Right cardiac atrium (tissue), 5 donors: Measurements from ENCODE around the gene FUT7. TPM values are rescaled to one million over a fixed set of nuclear protein-coding genes. Genes with fewer than 3 reads are reported as not detected.

Experiments used
- ATAC-seq, 2 donors: fragments of 200-7000 bp; cut with Tn5 transposase; one replicate each; pipeline versions ENCODE4 v1.8.0 to v1.9.1; 2020; ENCODE audit warnings: moderate library complexity in 2 of 2, mild to moderate bottlenecking in 1 of 2
- DNase-seq, 3 donors: peaks; one replicate each; pipeline ENCODE4 v3.0.0-alpha.2; 2020
- H3K27ac ChIP-seq: one replicate; pipeline ENCODE4 v1.5.1; 2013; ENCODE audit warnings: mild to moderate bottlenecking, low read length, control low read depth, moderate library complexity
- H3K27me3 ChIP-seq: one replicate; pipeline ENCODE4 v1.6.1; 2013; ENCODE audit not compliant: control insufficient read depth, insufficient read depth
- H3K4me1 ChIP-seq: one replicate; pipeline ENCODE4 v1.6.1; 2013; ENCODE audit warnings: low read length; ENCODE audit not compliant: control insufficient read depth, insufficient read depth
- H3K4me3 ChIP-seq: one replicate; pipeline ENCODE4 v1.5.1; 2013; ENCODE audit warnings: low read length, control low read depth
- H3K9me3 ChIP-seq: one replicate; pipeline ENCODE4 v1.6.1; 2013; ENCODE audit warnings: low read length; ENCODE audit not compliant: control insufficient read depth
- WGBS: extraction: QIAGEN DNeasy Blood & Tissue Kit; methylation state at CpG from one replicate; pipeline ENCODE4 v1.1.7; 2013; 5-methylcytosine and 5-hydroxymethylcytosine counted together
- intact Hi-C, 4 donors: fragments of 100-400 bp; cut with DNase I; formaldehyde crosslinking; loops; one replicate each; pipeline versions ENCODE4 v1.11.0 to v1.14.0; 2022 to 2023
- long read RNA-seq, 4 donors: library from polyadenylated mRNA; unstranded; transcript quantifications; one replicate each; pipeline ENCODE4 v2.0.0, GENCODE V29; 2020 to 2021
- polyA plus RNA-seq: library from polyadenylated mRNA; stranded (reverse); fragments of 200-250 nt; gene quantifications from one replicate; pipeline ENCODE4 v1.2.3, GENCODE V29; 2013
- total RNA-seq, 4 donors: library from RNA; stranded (reverse); fragmentation: NEBNext Ultra II Directional; extraction: Animal tissue kit (Norgen Biotek cat#: 25700); gene quantifications; one replicate each; pipeline ENCODE4 v1.2.1, GENCODE V29; 2021
- donor health status: healthy with polysubstance abuse.
- donor health status: DM: no; HTN: yes; CAD: no.
- donor health status: DM: no; HTN: no; CAD: no.
- donor health status: DM: no; HTN: yes; CAD: no; lungs with severe emphysema.
- donor health status: DM: yes; HTN: yes; CAD: no.

The FUT7 gene, protein sequence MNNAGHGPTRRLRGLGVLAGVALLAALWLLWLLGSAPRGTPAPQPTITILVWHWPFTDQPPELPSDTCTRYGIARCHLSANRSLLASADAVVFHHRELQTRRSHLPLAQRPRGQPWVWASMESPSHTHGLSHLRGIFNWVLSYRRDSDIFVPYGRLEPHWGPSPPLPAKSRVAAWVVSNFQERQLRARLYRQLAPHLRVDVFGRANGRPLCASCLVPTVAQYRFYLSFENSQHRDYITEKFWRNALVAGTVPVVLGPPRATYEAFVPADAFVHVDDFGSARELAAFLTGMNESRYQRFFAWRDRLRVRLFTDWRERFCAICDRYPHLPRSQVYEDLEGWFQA
- total RNA-seq (under 1 TPM in 3 of 4 donors, not detected in 1; 0.09 to 0.24 (median 0.20) TPM), polyA plus RNA-seq (0.07 TPM)
- long read RNA-seq, donor 1, result 0 reads
- long read RNA-seq, donor 2, result 0 reads
- long read RNA-seq, donor 3, result 0 reads
- long read RNA-seq, donor 4, result 0 reads

DNA sequence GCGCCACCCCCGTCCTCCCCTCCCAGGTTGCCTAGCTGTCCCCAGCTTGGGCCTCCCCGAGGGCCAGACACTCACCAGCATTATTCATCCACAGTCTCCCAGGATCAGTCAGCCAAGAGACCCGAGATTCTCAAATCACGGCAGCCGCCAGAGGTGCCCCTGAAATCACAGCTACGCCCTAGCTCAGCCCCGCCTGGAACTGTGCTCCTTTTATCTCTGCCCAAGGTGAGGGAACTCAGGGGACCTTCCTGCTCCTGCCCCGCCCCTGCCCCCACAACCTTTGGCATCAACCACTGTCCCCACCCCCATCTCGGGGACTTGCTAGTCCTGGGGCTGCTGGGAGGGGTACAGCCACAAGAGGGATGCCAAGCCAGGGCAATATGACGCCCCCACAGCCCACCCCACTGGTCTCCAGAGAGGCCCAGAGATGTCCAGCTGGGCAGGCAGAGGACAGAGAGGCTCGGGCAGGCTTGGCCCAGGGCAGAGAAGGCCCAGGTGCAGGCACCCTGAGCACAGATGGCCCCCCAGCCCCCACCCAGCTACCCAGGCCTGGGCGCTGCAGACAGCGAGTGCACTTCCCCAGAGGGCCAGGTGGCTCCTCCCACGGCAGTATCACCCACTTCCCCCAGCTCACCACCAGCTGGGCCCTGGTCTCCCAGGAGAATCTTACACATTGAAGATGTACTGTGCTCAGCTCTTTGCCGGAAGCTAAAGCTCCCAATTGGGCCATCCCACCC is at the start of gene FUT7:
TSS of gene FUT7 (minus strand) at position 185 of the 737 bp plus-strand sequence. CDS start at position 88, 97 bp downstream.
- no peak for DNase-seq
- Histone ChIP-seq H3K4me3 (no peak within 1 kb of the TSS), H3K27me3 (no peaks in the 10 kb centered on the region), H3K27ac (no peak within 1 kb of the TSS), H3K9me3 (no peaks in the 10 kb centered on the region), H3K4me1 (no peaks in the 10 kb centered on the region)
- 59% methylated on average over 16 of the region's 16 CpGs for WGBS
- intact Hi-C loops, result loop anchor here in 1 of 4 donors (10.0 kb wide), 1 partner anchor 87 kb away; the partner anchor contains the start of genes C8G and FBXW5
- no peak for ATAC-seq

DNA sequence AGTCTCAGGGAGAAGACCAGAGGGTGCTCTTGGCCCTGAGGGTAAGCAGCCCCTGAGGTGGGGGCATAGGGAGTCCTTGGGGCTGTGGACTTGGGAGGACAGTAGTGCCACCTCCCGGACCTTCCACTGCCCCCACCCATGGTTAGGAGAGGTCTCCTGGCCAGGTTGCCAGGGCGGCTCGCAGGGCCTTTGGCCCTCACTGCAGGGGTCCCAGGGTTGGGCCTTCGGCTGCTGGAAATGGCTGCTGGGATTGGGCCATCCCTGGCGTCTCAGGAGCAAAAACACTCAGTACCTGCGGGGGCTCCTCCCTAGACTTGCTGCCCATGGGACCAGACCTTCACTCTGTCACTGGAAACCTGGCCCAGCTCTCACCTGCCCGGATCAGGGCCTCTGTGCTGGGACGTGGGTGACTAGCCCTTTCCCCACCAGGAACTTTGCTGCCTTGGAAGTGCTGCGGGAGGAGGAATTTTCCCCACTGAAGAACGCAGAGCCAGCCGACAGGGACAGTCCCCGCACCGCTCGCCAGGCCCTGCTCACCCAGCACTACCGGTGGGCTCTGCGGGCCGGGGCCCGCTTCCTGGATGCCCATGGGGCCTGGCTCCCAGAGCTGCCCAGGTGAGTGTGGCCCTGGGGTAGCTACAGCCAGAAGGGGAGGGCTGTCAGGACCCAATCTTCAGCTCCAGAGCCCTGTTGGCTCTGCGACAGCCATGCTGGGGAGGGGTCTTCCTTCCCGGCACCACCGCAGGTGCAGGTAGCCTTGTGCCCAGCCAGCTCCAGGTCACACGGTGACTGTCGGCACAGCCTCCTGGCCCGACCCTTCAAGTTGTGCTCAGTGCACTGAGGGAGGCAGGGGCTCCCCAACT is 48.6 kb upstream of the FUT7 start:
- Histone ChIP-seq H3K4me1 (no peaks in the 10 kb centered on the region), H3K27ac (no peak overlapping the region), H3K9me3 (no peaks in the 10 kb centered on the region), H3K4me3 (no peak overlapping the region), H3K27me3 (no peaks in the 10 kb centered on the region)
- DNase-seq (peak in 2 of 3 donors; percentile 43 to 60), ATAC-seq (no peak)
- 94% methylated on average over 24 of the region's 24 CpGs for WGBS
- intact Hi-C loops, result no loop called here

DNA sequence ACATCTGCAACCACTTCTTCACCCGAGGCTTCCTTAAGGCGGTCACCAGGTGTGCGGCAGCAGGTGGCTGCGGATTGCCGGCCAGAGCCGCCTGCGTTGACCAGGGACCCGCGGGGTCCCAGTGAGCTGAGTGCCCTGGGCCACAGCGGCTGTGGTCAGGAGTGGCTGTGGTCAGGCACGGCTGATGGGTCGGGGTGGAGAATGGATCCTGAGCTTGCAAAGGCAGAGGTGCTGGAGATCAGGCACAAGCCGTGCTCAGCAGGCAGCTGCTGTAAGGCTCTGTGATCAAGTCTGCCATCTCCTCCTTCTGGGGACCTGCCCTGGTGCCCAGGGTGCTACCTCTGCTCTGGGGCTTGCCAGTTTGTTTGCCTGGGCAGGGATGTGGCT is 47.5 kb upstream of the FUT7 start:
- no peaks in the 10 kb centered on the region for H3K4me1 ChIP-seq
- no peak overlapping the region for H3K27ac ChIP-seq
- H3K27me3 ChIP-seq, result no peaks in the 10 kb centered on the region
- ATAC-seq (no peak), DNase-seq (peak in 2 of 3 donors; percentile 52 to 63)
- H3K4me3 ChIP-seq, result no peak overlapping the region
- H3K9me3 ChIP-seq, result no peaks in the 10 kb centered on the region
- 92% methylated on average over 13 of the region's 13 CpGs for WGBS
- intact Hi-C loops, result no loop called here

DNA sequence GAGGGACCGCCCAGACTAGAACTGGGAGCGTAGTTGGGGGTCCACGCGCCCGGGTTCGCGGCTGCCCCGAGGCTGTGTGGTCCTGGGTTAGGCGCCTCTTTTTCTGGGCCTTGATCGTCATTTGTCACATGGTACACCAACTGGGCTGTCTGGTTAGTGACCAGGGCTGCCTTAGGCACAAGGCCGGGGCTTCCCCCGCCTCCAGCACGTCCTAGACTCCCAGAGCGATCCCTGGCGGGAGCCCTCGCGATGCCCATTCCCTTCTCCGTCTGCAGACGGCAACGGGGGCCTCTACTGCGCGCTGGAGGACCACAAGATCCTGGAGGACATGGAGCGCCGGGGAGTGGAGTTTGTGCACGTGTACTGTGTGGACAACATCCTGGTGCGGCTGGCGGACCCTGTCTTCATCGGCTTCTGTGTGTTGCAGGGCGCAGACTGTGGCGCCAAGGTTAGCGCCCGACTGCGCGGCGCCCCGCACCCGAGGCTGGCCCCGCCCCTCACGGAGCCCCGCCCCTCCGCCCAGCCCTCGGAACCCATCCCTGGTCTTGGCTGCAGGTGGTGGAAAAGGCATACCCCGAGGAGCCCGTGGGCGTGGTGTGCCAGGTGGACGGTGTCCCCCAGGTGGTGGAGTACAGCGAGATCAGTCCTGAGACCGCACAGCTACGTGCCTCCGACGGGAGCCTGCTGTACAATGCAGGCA is 47.0 kb upstream of the FUT7 start:
- H3K27ac ChIP-seq, result no peak overlapping the region
- WGBS, result 77% methylated on average over 51 of the region's 51 CpGs
- peak in 2 of 3 donors; percentile 49 to 57 for DNase-seq
- H3K4me1 ChIP-seq, result no peaks in the 10 kb centered on the region
- H3K27me3 ChIP-seq, result no peaks in the 10 kb centered on the region
- intact Hi-C loops, result no loop called here
- H3K4me3 ChIP-seq, result no peak overlapping the region
- H3K9me3 ChIP-seq, result no peaks in the 10 kb centered on the region
- no peak for ATAC-seq

DNA sequence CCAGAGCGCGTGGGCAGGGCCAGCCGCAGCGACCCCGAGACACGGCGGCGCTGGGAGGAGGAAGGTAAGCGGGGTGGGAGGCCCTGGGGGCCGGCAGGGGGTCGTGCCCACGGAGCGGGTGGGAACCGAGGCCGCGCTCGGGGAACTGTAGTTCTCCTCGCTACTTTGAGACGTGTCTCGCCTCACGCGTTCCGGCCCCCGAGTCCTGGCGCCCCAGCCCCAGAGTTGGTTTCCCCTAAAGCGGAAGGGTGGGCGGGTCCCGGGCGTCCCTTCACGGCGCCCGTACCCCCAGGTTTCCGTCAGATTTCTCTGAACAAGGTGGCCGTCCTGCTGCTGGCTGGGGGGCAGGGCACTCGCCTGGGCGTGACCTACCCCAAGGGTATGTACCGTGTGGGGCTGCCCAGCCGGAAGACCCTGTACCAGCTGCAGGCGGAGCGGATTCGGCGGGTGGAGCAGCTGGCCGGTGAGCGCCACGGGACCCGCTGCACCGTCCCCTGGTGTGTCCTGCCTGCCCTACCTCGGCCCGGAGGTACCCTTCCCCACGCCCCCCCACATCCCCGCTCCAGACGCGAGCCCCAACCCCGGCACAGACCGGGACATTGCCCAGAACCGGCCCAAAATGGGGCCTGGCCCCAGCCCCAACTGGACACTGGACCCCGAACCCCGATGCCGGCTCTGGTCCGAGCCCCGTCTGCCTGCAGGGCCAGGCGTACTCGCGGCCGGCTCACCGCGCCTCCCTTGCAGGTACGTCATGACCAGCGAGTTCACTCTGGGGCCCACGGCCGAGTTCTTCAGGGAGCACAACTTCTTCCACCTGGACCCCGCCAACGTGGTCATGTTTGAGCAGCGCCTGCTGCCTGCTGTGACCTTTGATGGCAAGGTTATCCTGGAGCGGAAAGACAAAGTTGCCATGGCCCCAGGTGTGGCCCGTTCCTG is 46.1 kb upstream of the FUT7 start:
- peak; percentile 17 to 30 for ATAC-seq
- H3K4me1 ChIP-seq, result no peaks in the 10 kb centered on the region
- no peaks in the 10 kb centered on the region for H3K27me3 ChIP-seq
- peak overlapping the region; percentile 74 for H3K4me3 ChIP-seq
- intact Hi-C loops, result no loop called here
- 20% methylated on average over 76 of the region's 76 CpGs for WGBS
- peak overlapping the region; percentile 16 for H3K27ac ChIP-seq
- H3K9me3 ChIP-seq, result no peaks in the 10 kb centered on the region
- DNase-seq, result peak in 2 of 3 donors; percentile 74 to 76

DNA sequence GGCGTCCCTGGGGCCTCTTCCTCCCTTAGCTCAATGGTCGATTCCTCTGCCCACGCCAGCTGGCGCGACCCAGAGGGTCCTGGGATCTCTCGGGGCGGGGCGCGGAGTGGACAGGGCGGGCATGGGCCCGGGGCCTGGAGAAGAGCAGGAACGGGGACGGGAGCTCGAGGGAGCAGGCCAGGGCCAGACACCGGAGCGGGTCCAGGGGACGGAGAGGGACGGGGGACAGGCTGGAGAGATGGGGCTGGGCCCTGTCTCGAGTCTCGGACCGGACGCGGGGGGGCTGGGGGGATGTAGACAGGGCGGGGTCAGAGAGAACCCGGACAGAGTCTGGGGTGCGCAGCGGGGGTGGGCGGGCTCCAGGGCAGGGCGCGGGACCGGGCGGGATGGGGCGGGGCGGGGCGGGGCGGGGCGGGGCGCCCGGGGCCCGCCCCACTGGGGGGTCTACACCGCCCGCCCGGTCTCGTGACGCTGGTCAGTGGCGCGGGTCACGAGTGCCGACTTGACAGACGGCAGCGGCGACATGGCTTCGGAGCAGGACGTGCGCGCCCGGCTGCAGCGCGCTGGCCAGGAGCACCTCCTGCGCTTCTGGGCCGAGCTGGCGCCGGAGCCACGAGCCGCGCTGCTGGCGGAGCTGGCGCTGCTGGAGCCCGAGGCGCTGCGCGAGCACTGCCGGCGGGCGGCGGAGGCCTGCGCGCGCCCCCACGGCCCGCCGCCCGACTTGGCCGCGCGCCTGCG is 45.3 kb upstream of the FUT7 start, which contains the start of gene UAP1L1:
TSS of gene UAP1L1 (plus strand) at position 508 of the 738 bp plus-strand sequence. CDS start at position 524, 16 bp downstream.
- no peaks in the 10 kb centered on the region for H3K9me3 ChIP-seq
- DNase-seq (peak; percentile 75 to 94 (median 93)), ATAC-seq (peak; percentile 67 to 77)
- H3K27me3 ChIP-seq, result no peaks in the 10 kb centered on the region
- H3K4me3 ChIP-seq, result peak within 1 kb of the TSS; percentile 74
- no peaks in the 10 kb centered on the region for H3K4me1 ChIP-seq
- under 1% methylated on average over 87 of the region's 87 CpGs for WGBS
- peak within 1 kb of the TSS; percentile 50 for H3K27ac ChIP-seq
- intact Hi-C loops, result no loop called here

DNA sequence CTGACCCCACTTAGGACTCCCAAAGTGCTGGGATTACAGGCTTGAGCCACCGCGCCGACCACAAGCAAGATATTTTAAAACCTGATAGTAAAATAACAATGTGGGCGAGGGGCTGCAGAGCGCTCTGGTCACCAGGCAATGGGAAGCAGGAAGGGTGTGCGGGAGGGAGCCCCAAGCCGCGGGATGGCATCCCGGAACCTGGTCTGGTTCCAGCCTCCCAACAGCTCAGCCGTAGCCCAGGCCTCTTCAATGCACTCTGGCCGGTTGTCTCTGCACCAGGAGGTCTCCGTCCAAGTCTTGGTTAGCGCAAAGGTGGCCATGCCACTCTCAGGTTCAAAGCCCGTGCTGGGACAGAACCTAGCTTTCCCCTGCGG is 44.7 kb upstream of the FUT7 start:
- H3K4me3 ChIP-seq, result peak overlapping the region; percentile 74
- ATAC-seq, result no peak
- no peak for DNase-seq
- H3K4me1 ChIP-seq, result no peaks in the 10 kb centered on the region
- WGBS, result 56% methylated on average over 15 of the region's 15 CpGs
- intact Hi-C loops, result no loop called here
- peak overlapping the region; percentile 50 for H3K27ac ChIP-seq
- H3K27me3 ChIP-seq, result no peaks in the 10 kb centered on the region
- no peaks in the 10 kb centered on the region for H3K9me3 ChIP-seq

DNA sequence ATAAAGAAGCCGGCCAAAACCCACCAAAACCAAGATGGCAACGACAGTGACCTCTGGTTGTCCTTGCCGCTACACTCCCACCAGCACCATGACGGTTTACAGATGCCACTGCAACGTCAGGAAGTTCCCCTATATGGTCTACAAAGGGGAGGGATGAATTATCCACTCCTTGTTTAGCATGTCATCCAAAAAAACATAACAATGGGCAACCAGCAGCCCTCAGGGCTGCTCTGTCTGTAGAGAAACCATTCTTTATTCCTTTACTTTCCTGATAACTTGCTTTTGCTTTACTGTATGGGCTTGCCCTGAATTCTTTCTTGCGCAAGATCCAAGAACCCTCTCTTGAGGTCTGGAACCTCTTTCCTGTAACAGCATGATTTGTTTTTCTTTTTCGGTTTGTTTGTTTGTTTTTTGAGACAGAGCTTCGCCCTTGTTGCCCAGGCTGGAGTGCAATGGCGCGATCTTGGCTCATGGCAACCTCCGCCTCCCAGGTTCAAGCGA is 43.4 kb upstream of the FUT7 start:
- ATAC-seq (no peak), DNase-seq (peak in 1 of 3 donors; percentile 4)
- H3K4me3 ChIP-seq, result no peak overlapping the region
- intact Hi-C loops, result no loop called here
- H3K4me1 ChIP-seq, result no peaks in the 10 kb centered on the region
- WGBS, result 82% methylated on average over 12 of the region's 12 CpGs
- no peaks in the 10 kb centered on the region for H3K9me3 ChIP-seq
- no peak overlapping the region for H3K27ac ChIP-seq
- no peaks in the 10 kb centered on the region for H3K27me3 ChIP-seq
